Suprapubic skin (tissue), 3 donors: Measurements from ENCODE around the gene HOXB5.

Source experiments
- CTCF ChIP-seq, 2 donors: fragments of 200-600 bp in 1 of 2; fragments of 450-650 bp in 1 of 2; sonication (generic) in 1 of 2; IDR thresholded peaks; one replicate each; pipeline ENCODE4 v1.5.1; 2016 to 2019; ENCODE audit warnings: antibody characterized with exemption in 2 of 2, mild to moderate bottlenecking in 1 of 2, moderate library complexity in 1 of 2
- EP300 ChIP-seq: sonication (generic); formaldehyde crosslinking; IDR thresholded peaks from one replicate; pipeline ENCODE4 v1.6.1; 2017; ENCODE audit warnings: antibody characterized with exemption

- no peak for TF ChIP-seq CTCF (IDR thresholded peaks at IDR 0.05)
- TF ChIP-seq EP300: no peak
Observed at GRCh38 chr17:48584223-48584741, 9.3 kb downstream of the HOXB5 start.
